Transverse colon (tissue), 4 donors: ENCODE results near the gene SMIM34.
"Not testable (repeated sequence)": the region's sequence is repeated elsewhere in the genome, so short reads cannot be mapped to it uniquely, and the experiment has no call there.

Experiments
- EP300 ChIP-seq: sonication (generic); formaldehyde crosslinking; IDR thresholded peaks from one replicate; pipeline ENCODE4 v1.6.1; 2017; ENCODE audit warnings: antibody characterized with exemption, low read depth
- POLR2A ChIP-seq: fragments of 450-650 bp; IDR thresholded peaks from one replicate; pipeline ENCODE4 v1.6.1; 2016; ENCODE audit warnings: antibody characterized with exemption, mild to moderate bottlenecking, moderate library complexity
- POLR2AphosphoS5 ChIP-seq, 3 donors: sonication (generic); formaldehyde crosslinking; IDR thresholded peaks; one replicate each; pipeline ENCODE4 v1.6.1; 2016; ENCODE audit warnings: antibody characterized with exemption in 3 of 3
- TF ChIP-seq, protein P1 (sequence below), 5 experiments: fragments of 200-600 bp in 3 of 5; fragments of 450-650 bp in 2 of 5; sonication (generic) in 3 of 5; IDR thresholded peaks; 1 replicate in 2 of 5; 2 replicates in 3 of 5; pipeline ENCODE4 v1.5.1; 2016 to 2017; ENCODE audit warnings: antibody characterized with exemption in 5 of 5, inconsistent platforms in 3 of 5, mild to moderate bottlenecking in 2 of 5, moderate library complexity in 1 of 5

DNA sequence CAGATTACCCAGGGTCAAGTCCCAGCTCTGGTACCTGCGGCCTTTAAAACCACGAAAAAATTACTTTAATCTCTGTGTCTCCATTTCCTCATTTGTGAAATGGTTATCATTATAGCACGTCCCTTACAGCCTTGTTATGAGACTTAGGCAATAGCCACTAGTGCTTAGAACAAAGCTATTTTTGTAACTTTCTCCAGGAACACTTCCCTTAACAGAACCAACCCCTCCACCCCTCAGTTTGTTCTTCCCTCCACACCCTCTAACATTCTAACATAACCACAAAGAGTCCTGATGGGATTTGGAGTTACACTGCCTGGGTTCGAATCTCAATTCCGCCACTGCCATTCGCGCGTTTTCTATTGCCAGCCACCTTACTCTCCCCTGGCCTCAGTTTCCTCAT, 49.3 kb downstream of the SMIM34 start:
- TF ChIP-seq, protein P1, sequence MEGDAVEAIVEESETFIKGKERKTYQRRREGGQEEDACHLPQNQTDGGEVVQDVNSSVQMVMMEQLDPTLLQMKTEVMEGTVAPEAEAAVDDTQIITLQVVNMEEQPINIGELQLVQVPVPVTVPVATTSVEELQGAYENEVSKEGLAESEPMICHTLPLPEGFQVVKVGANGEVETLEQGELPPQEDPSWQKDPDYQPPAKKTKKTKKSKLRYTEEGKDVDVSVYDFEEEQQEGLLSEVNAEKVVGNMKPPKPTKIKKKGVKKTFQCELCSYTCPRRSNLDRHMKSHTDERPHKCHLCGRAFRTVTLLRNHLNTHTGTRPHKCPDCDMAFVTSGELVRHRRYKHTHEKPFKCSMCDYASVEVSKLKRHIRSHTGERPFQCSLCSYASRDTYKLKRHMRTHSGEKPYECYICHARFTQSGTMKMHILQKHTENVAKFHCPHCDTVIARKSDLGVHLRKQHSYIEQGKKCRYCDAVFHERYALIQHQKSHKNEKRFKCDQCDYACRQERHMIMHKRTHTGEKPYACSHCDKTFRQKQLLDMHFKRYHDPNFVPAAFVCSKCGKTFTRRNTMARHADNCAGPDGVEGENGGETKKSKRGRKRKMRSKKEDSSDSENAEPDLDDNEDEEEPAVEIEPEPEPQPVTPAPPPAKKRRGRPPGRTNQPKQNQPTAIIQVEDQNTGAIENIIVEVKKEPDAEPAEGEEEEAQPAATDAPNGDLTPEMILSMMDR (IDR thresholded peaks at IDR 0.05), result not testable (repeated sequence)
- TF ChIP-seq POLR2AphosphoS5 (IDR thresholded peaks at IDR 0.05); POLR2A; EP300: not testable (repeated sequence)
